ENCODE measurements around the gene OR2V2. TPM values are rescaled to one million over a fixed set of nuclear protein-coding genes. Genes with fewer than 3 reads are reported as not detected.
"Not testable (repeated sequence)": the region's sequence is repeated elsewhere in the genome, so short reads cannot be mapped to it uniquely, and the experiment has no call there.

OR2V2 gene
- total RNA-seq, 1 donor from 2014 or later: not detected

DNA sequence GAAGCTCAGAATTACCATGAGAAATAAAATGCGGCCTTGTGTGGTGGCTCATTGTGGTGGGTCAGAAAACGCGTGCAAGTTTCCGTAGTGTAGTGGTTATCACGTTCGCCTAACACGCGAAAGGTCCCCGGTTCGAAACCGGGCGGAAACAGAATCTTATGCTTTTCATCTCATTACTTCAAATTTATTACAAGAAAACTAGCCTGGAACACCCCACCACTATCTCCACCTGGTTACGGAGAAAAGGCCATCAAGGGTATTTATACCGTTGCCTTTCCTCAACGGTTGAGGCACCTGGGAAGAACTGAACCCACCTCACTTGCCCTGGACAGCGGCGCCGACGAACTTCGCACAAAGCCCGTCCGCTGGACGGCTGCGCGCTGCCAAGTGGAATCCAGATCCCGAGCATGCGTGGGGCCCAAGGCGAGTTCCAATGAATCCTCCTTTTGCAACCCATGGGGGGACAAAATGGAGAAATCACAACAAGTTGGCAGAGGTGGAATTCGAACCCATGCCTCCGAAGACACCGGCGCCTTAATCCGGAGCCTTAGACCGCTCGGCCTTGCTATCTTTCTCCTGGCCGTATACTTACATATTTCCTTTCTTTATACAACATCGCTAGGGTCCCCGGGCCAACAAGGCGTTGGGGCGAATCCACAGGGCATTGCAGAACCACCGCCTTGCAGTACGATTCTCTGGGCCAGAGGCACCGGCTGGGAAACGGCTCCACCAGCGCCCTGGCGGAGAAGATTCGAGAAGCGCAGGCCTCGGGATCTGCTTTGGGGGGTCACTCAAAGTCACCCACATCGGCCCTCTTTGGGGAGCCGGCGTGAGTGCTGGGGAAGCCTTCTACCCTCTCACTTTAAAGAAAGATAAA lies 16.9 kb downstream of the OR2V2 start:
- POLR2A ChIA-PET: interaction anchor here (0.6 to 1.0 kb wide), 4 partner anchors 9 to 59 kb away, joined by 3 to 9 read pairs (median 4); no protein-coding TSS in a partner anchor
- Mint-ChIP-seq H3K36me3 (ENCODE audit: low read depth) (no peaks in the 10 kb centered on the region), H3K4me1 (peaks cover 47% of the 10 kb centered on the region), H3K4me3 (peak overlapping the region; percentile 79), H3K27me3 (peaks cover 24% of the 10 kb centered on the region), H3K9me3 (peaks cover 6% of the 10 kb centered on the region), H3K27ac (peak overlapping the region; percentile 83)
- ATAC-seq (ENCODE audit: low read depth) (no peak), DNase-seq (no peak)
- CTCF ChIA-PET: no interaction called here
- intact Hi-C loops (cut with micrococcal nuclease): loop anchor here (5.0 kb wide), 2 partner anchors 98 to 362 kb away; partner anchors contain the start of genes MGAT1 and TRIM52
- no peak for TF ChIP-seq CTCF (IDR thresholded peaks at IDR 0.05)

DNA sequence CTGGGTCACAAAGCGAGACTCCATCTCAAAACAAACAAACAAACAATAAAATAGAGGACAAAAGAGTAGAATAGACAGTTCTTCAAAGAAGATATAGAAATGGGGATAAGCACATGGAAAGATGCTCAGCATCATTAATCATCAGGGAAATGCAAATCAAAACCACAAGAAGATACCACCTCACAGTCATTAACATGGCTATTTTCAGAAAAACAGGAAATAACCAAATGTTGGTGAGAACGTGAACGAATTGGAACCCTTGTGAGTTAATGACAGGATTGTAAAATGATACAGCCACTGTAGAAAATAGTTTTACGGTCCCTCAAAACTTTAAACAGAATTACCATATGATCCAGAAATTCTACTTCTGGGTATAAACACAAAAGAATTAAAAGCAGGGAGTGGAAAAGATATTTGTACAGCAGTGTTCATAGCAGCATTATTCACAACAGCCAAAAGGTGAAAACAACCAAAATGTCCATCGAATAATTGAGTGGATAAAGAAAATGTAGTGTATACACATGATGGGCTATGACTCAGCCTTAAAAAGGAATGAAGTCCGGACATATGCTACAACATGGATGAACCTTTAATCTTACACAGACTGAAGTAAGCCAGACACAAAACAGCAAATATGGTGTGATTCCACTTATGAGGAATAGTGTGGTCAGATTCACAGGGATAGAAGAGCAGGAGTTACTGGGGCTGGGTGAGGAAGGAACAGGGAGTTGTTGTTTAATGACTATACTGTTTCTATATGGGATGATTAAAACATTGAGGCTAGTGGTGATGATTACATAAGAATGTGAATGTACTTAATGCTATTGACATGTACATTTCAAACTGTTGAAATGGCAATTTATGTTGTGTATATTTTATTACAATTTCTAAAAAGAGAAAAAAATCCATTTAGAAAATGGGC lies 19.7 kb downstream of the OR2V2 start:
- H3K36me3 Mint-ChIP-seq (ENCODE audit: low read depth): no peaks in the 10 kb centered on the region
- DNase-seq: no peak
- POLR2A ChIA-PET: no interaction called here
- no peak for TF ChIP-seq CTCF (IDR thresholded peaks at IDR 0.05)
- intact Hi-C loops (cut with micrococcal nuclease): loop anchor here (2.0 kb wide), 1 partner anchor 56 kb away; the partner anchor contains the start of gene TRIM41
- CTCF ChIA-PET: no interaction called here
- H3K27ac Mint-ChIP-seq: no peak overlapping the region
- ATAC-seq (ENCODE audit: low read depth): no peak
- H3K27me3 Mint-ChIP-seq: peaks cover 34% of the 10 kb centered on the region
- no peak overlapping the region for H3K4me3 Mint-ChIP-seq
- peaks cover 41% of the 10 kb centered on the region for H3K4me1 Mint-ChIP-seq
- H3K9me3 Mint-ChIP-seq: peaks cover 6% of the 10 kb centered on the region

DNA sequence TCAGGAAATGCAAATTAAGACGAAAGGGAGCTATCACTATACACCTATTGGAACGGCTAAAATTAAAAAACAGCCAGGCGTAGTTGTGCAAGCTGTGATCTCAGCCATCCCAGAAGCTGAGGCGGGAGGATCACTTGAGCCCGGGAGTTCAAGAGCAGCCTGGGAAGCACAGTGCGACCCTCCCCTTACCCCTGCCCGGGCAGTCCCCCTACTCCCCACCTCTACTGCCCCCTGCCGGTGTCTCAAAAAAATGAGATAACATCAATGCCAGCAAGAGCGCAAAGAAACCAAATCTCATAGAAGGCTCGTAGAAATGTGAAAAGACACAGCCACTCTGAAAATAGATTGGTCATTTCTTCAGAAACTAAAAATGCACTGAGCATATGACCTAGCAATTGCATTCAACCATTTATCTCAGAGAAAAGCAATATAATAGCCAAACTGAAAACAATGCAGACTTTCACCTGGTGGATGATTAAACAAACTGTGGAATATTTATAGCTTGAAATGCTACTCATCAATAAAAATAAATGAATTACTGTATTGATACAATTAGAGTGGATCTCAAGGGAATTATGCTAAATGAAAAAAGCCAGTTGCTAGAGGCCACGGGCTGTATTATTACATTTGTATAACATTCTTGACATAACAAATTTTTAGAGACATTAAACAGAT lies 20.6 kb downstream of the OR2V2 start:
- CTCF ChIA-PET: interaction anchor here (0.9 to 1.2 kb wide), 2 partner anchors 8 to 17 kb away, joined by 3 to 5 read pairs; no protein-coding TSS in a partner anchor
- DNase-seq: no peak
- H3K4me1 Mint-ChIP-seq: peaks cover 48% of the 10 kb centered on the region
- peaks cover 6% of the 10 kb centered on the region for H3K9me3 Mint-ChIP-seq
- no peak overlapping the region for H3K27ac Mint-ChIP-seq
- no peak for TF ChIP-seq CTCF (IDR thresholded peaks at IDR 0.05)
- no peak for ATAC-seq (ENCODE audit: low read depth)
- H3K4me3 Mint-ChIP-seq: no peak overlapping the region
- H3K36me3 Mint-ChIP-seq (ENCODE audit: low read depth): no peaks in the 10 kb centered on the region
- intact Hi-C loops (cut with micrococcal nuclease): loop anchor here (2.0 kb wide), 1 partner anchor 55 kb away; the partner anchor contains the start of gene TRIM41
- POLR2A ChIA-PET: no interaction called here
- H3K27me3 Mint-ChIP-seq: peaks cover 34% of the 10 kb centered on the region

DNA sequence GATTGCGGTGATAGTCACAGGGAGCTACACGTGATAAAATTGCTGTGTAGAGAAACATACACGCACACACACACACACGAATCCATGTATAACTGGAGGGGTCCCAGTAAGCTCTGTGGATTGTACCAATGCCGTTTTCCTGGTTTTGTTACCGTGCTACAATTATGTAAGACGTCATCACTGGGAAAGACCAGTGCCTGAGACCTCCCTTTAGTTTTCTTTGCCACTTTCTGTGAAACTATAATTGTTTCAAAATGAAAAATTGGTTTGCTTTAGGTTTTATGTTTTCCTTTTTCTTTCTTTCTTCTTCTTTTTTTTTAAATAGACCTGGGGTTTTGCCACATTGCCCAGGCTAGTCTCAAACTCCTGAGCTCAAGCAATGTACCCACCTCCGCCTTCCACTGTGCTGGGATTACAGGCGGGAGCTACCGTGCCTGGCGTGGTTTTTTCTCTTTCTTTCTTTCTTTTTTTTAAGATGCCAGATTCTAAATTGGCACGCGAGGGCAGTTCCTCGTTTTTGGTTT lies 21.3 kb downstream of the OR2V2 start:
- peaks cover 34% of the 10 kb centered on the region for H3K27me3 Mint-ChIP-seq
- peaks cover 49% of the 10 kb centered on the region for H3K4me1 Mint-ChIP-seq
- DNase-seq (no peak), ATAC-seq (ENCODE audit: low read depth) (no peak)
- no peak for TF ChIP-seq CTCF (IDR thresholded peaks at IDR 0.05)
- CTCF ChIA-PET: interaction anchor here (0.9 to 1.2 kb wide), 2 partner anchors 9 to 17 kb away, joined by 3 to 5 read pairs; no protein-coding TSS in a partner anchor
- POLR2A ChIA-PET: no interaction called here
- intact Hi-C loops (cut with micrococcal nuclease): no loop called here
- peaks cover 4% of the 10 kb centered on the region for H3K9me3 Mint-ChIP-seq
- H3K36me3 Mint-ChIP-seq (ENCODE audit: low read depth): no peaks in the 10 kb centered on the region
- no peak overlapping the region for H3K4me3 Mint-ChIP-seq
- H3K27ac Mint-ChIP-seq: peak overlapping the region; percentile 57

DNA sequence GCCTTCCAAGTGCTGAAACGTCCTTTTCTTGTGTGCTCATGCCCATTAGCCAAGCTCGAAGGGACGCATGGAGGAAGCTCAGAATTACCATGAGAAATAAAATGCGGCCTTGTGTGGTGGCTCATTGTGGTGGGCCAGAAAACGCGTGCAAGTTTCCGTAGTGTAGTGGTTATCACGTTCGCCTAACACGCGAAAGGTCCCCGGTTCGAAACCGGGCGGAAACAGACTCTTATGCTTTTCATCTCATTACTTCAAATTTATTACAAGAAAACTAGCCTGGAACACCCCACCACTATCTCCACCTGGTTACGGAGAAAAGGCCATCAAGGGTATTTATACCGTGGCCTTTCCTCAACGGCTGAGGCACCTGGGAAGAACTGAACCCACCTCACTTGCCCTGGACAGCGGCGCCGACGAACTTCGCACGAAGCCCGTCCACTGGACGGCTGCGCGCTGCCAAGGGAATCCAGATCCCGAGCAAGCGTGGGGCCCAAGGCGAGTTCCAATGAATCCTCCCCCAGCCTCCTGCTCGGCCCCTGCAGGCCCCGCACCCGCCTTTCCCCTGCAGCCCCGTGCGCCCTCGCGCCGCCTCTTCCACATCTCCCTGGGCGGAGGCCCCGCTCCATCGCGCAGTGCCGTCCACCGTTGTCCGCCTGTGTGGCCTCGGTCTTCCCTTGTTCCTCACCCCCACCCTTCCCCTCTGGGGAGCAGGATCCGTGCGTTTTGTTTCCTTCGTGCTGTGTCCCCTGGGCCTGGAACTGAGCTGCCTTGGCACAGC lies 22.3 kb downstream of the OR2V2 start:
- peak overlapping the region; percentile 63 for H3K27ac Mint-ChIP-seq
- peak overlapping the region; percentile 59 for H3K4me3 Mint-ChIP-seq
- H3K27me3 Mint-ChIP-seq: peaks cover 32% of the 10 kb centered on the region
- ChIA-PET CTCF (interaction anchor here (1.2 kb wide), 1 partner anchor 10 kb away, joined by 3 read pairs; no protein-coding TSS in a partner anchor), POLR2A (interaction anchor here (1.7 kb wide), 1 partner anchor 38 kb away, joined by 5 read pairs; no protein-coding TSS in a partner anchor)
- DNase-seq: peak; percentile 60
- not testable (repeated sequence) for H3K9me3 Mint-ChIP-seq; H3K36me3 Mint-ChIP-seq (ENCODE audit: low read depth)
- peak; percentile 43 for ATAC-seq (ENCODE audit: low read depth)
- peaks cover 47% of the 10 kb centered on the region for H3K4me1 Mint-ChIP-seq
- intact Hi-C loops (cut with micrococcal nuclease): loop anchor here (5.0 kb wide), 1 partner anchor 72 kb away; no protein-coding TSS in a partner anchor
